ENCODE results near the gene GGACT. TPM values are rescaled to one million over a fixed set of nuclear protein-coding genes. Genes with fewer than 3 reads are reported as not detected.

Gene GGACT
- total and polyA plus RNA-seq, 2 of the 8 experiments (the other 6 are each of a cell fraction or from before 2014, with no cell fraction given) = 1.1 to 1.5 TPM

- POLR2A ChIA-PET (ENCODE audit: partially characterized antibody) = interaction anchor here (1.1 kb wide), 1 partner anchor 73 kb away, joined by 3 read pairs; no protein-coding TSS in a partner anchor
- H3K27ac ChIP-seq (ENCODE audit: low read depth, low read length) = no peak overlapping the region
- TF ChIP-seq CHD1 (IDR thresholded peaks at IDR 0.05; ENCODE audit: low read depth, low read length) (no peak), EZH2 (IDR thresholded peaks at IDR 0.05; ENCODE audit: low read depth, low read length, severe bottlenecking) (no peak), BRCA1 (IDR thresholded peaks at IDR 0.05; ENCODE audit: low read depth, low read length) (no peak), SIRT6 (IDR thresholded peaks at IDR 0.05; ENCODE audit: low read length) (no peak), NRF1 (IDR thresholded peaks at IDR 0.05; ENCODE audit: low read depth, low read length) (no peak), FOSL1 (IDR thresholded peaks at IDR 0.05; ENCODE audit: insufficient read depth, low read depth, low read length) (no peak), JUN (IDR thresholded peaks at IDR 0.05; ENCODE audit: low read depth, low read length) (no peak), RNF2 (IDR thresholded peaks at IDR 0.05; ENCODE audit: borderline replicate concordance, low read depth, low read length, missing control alignments, poor library complexity, severe bottlenecking) (no peak), TAF1 (IDR thresholded peaks at IDR 0.05; ENCODE audit: low read depth, low read length) (no peak), PHF8 (conservative IDR thresholded peaks at IDR 0.05; ENCODE audit: low read depth, low read length) (no peak), SIX5 (IDR thresholded peaks at IDR 0.05; ENCODE audit: low read depth, low read length) (no peak), ZNF274 (IDR thresholded peaks at IDR 0.05; ENCODE audit: borderline replicate concordance, extremely low read depth, low read length) (no peak)
- TF ChIP-seq, protein P1, sequence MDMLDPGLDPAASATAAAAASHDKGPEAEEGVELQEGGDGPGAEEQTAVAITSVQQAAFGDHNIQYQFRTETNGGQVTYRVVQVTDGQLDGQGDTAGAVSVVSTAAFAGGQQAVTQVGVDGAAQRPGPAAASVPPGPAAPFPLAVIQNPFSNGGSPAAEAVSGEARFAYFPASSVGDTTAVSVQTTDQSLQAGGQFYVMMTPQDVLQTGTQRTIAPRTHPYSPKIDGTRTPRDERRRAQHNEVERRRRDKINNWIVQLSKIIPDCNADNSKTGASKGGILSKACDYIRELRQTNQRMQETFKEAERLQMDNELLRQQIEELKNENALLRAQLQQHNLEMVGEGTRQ (IDR thresholded peaks at IDR 0.05; ENCODE audit: low read length) = no peak
Measured at GRCh38 chr13:100513171-100513570, 75.4 kb downstream of the GGACT start.

More at GRCh38 chr13:100513171-100513570, 75.4 kb downstream of the GGACT start:
- Histone ChIP-seq H3K4ac (replicated peaks; ENCODE audit: insufficient read length, low read depth, low read length) (no peak overlapping the region), H3K79me2 (ENCODE audit: control insufficient read depth in 1 of 2, insufficient read depth in 2 of 2, low read length in 2 of 2) (no peaks in the 10 kb centered on the region), H4K8ac (ENCODE audit: extremely low read depth, insufficient read depth, low read length) (no peak overlapping the region), H3K4me3 (ENCODE audit: extremely low read depth in 1 of 4, insufficient read depth in 2 of 4, low read depth in 3 of 4, low read length in 4 of 4) (no peak overlapping the region), H4K91ac (replicated peaks; ENCODE audit: insufficient read length, low read length) (no peak overlapping the region), H3K36me3 (ENCODE audit: control insufficient read depth in 2 of 4, insufficient read depth in 4 of 4, low read length in 3 of 4) (no peaks in the 10 kb centered on the region), H3K18ac (ENCODE audit: extremely low read depth, low read length) (no peak overlapping the region), H3K9ac (replicated peaks in 1 of 4; ENCODE audit: extremely low read depth in 1 of 4, low read depth in 3 of 4, low read length in 3 of 4) (no peak overlapping the region), H4K20me1 (replicated peaks in 1 of 2; ENCODE audit: control insufficient read depth in 1 of 2, insufficient read depth in 2 of 2, low read length in 2 of 2) (no peaks in the 10 kb centered on the region), H2AK5ac (ENCODE audit: low read depth, low read length) (no peak overlapping the region), H2BK5ac (ENCODE audit: low read depth, low read length) (0 out of 2 replicates have a peak overlapping the region, but pooled peaks have one; percentile 22), H3K4me1 (replicated peaks in 1 of 4; ENCODE audit: control insufficient read depth in 3 of 4, insufficient read depth in 4 of 4, low read length in 3 of 4) (peaks cover 0 to 32% (median 27%) of the 10 kb centered on the region in 4 experiments; a peak in 6 of 7 replicates), H2AFZ (ENCODE audit: low read length) (no peak overlapping the region), H2BK12ac (ENCODE audit: low read depth, low read length) (no peak overlapping the region), H2BK15ac (ENCODE audit: low read length) (no peak overlapping the region), H2BK120ac (replicated peaks; ENCODE audit: low read depth, low read length) (no peak overlapping the region), H3K4me2 (ENCODE audit: insufficient read depth in 1 of 2, low read depth in 2 of 2, low read length in 2 of 2) (no peak overlapping the region), H3K56ac (replicated peaks; ENCODE audit: insufficient read length, low read depth, low read length) (no peak overlapping the region), H4K5ac (ENCODE audit: insufficient read length, low read depth, low read length) (no peak overlapping the region), H2BK20ac (ENCODE audit: low read length) (no peak overlapping the region), H3K23ac (ENCODE audit: insufficient read length) (no peak overlapping the region), H3K27me3 (replicated peaks in 1 of 4; ENCODE audit: control insufficient read depth in 3 of 4, extremely low read depth in 1 of 4, insufficient read depth in 3 of 4, low read length in 3 of 4) (no peaks in the 10 kb centered on the region), H3K14ac (ENCODE audit: insufficient read length) (no peak overlapping the region), H3K79me1 (ENCODE audit: low read depth, low read length) (no peaks in the 10 kb centered on the region), H3K9me3 (ENCODE audit: insufficient read depth in 2 of 2, low read depth in 1 of 2, low read length in 1 of 2) (no peaks in the 10 kb centered on the region), H3K23me2 (ENCODE audit: low read depth, low read length) (no peaks in the 10 kb centered on the region)
- no peak for FAIRE-seq
- DNase-seq (ENCODE audit: low read depth in 1 of 2, low spot score in 2 of 2) = no peak
- CTCF ChIA-PET (ENCODE audit: partially characterized antibody) = interaction anchor here (0.7 to 5.0 kb wide), 11 partner anchors 9 to 527 kb away, joined by 3 to 19 read pairs (median 3); partner anchors contain the start of gene GGACT
- WGBS, 2 experiments (ENCODE audit: extremely low coverage in 1 of 2, insufficient coverage in 1 of 2, insufficient read length in 1 of 2, insufficient replicate concordance in 2 of 2, low coverage in 1 of 2, low lambda C conversion rate in 2 of 2, missing lambda C conversion rate in 1 of 2) = 75% methylated on average over 3 of the region's 3 CpGs; no CpG with 5 or more reads in 1 of the 2 experiments

Measured in H1 (cell line).